ENCODE data around the gene MACROD2. TPM values are rescaled to one million over a fixed set of nuclear protein-coding genes. Genes with fewer than 3 reads are reported as not detected.

Gene MACROD2
- polyA plus RNA-seq, 10 donors = 2.4 to 5.0 (median 3.6) TPM

DNA sequence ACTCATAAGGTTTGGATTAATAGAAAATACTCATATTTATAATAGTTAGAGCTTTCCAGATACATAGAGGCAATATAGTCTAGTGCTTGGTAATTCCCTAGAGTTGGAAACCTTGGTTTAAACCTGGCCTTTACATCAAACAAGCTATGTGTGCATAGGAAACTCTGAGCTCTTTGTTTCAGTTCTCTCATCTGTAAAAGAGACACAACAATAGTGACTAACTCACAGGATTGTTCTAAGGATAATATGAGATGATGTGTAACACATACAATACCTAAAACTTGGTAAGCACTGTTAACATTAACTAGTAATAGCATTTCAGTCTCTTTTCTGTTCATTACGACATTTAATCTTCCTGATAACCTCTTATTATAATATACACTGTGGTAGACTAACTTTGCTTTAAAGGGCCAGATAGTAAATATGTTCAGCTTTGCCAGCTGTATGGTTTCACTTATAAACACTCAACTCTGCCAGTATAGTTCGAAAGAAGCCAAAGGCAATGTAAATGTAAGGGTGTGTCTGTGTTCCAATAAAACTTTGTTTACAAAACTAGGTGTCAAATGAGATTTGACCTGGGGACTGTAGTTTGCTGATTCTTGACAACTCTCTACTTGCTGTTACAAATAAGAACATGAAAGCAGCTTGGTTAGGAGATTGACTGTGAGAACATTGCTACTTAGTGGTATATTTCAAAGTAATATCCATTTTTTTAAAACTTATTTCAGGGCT lies 712.7 kb downstream of the MACROD2 start:
- DNase-seq = no peak

- no peak for DNase-seq
These were observed 714.1 kb downstream of the MACROD2 start for GRCh38 chr20:14709439-14709838.

DNA sequence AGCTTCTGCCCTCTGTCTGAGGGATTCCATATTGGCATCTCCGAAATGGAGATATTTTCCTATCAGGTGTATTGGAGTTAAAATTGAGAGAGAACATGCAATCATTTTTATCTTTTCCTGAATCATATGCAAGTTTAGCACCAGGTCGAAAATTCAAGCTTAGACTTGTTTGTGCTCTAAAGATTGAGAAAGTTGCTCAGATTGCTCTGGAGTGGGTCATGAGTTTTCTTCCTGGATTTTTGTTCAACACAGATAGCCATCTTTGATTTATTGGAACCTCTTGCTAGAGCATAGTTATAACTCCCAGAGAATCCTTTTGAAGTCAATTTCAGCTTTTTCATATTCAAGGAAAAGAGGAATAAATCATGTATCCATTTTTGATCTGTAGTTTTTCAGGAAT lies 715.6 kb downstream of the MACROD2 start:
- DNase-seq = no peak

DNA sequence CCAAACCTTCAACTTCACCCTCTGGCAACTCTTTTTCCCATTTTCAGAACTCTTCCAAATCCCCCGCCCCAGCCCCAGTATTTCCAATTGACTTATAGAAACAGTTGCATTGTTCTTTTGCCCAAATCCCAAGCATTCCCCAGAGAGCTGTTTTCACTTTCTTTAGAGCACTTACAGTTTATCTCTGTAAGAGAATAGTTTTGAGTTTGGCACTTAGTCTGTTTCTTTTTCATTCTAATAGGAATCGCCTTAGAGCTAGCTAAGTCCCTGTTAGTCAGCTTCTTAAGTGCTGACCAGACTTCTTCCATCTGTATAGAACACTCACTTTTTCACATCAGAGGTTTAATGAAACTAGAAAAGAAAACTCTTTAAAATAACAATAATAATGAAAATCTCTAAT lies 716.3 kb downstream of the MACROD2 start:
- peak in 1 of 3 donors; percentile 20 for DNase-seq

DNA sequence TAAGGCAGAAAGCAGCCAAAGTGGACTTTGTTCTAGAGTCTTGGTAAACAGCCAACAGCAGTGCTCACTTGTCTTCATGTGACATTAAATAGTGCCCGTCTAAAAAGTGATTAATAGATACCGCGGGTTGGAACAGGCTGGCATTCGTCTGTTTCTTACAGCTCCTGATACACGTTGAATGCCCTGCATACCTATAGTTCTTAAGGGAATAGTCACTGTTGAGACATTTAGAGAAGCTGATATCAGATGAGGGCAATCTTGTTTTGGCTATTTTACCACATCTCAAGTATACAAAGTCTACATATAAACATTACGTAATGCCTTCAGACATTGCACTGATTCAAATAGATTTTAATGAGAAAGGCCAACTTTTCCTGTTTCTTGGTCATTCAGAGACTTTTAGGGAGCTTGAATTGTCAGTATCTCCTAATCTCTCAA lies 717.0 kb downstream of the MACROD2 start:
- peak in 1 of 3 donors; percentile 19 for DNase-seq

GRCh38 chr20:14715400-14715799 lies 720.1 kb downstream of the MACROD2 start:
- no peak for DNase-seq

DNA sequence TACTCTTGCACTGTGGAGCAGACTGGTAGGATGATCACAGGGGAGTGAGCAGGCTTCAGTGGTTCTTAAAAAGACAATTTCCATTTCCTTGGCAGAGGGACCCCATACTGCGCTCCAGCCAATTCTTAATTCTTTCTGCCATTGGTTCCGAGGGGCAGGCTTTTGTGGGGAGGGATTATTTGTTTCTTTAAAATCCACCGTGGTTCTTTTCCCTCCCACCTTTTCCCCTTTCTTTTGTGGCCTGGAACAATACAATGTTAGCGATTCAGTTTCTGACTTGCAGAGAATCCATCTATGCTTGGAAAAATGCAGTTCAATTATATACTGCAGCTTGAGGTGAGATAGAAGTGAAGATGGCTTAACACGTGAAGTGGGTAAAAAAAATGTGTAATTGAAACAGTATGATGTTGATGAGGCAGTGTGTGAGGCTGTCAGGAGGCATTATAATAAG lies 721.1 kb downstream of the MACROD2 start:
- no peak for DNase-seq

- DNase-seq = no peak
These were observed 722.1 kb downstream of the MACROD2 start for GRCh38 chr20:14717134-14717999.

GRCh38 chr20:14720251-14720650 lies 724.9 kb downstream of the MACROD2 start:
- DNase-seq = no peak

GRCh38 chr20:14721926-14722452 lies 726.7 kb downstream of the MACROD2 start:
- DNase-seq = no peak

- no peak for DNase-seq
These were observed 728.3 kb downstream of the MACROD2 start for GRCh38 chr20:14723614-14724013.

GRCh38 chr20:14724036-14724435 lies 728.7 kb downstream of the MACROD2 start:
- DNase-seq = no peak

- peak; percentile 7 to 55 (median 22) for DNase-seq
These were observed 729.2 kb downstream of the MACROD2 start for GRCh38 chr20:14724468-14724867.

GRCh38 chr20:14726591-14726990 lies 731.3 kb downstream of the MACROD2 start:
- DNase-seq = peak in 1 of 3 donors; percentile 28

- DNase-seq = peak in 2 of 3 donors; percentile 29 to 46
These were observed 732.3 kb downstream of the MACROD2 start for GRCh38 chr20:14727485-14728150.

DNA sequence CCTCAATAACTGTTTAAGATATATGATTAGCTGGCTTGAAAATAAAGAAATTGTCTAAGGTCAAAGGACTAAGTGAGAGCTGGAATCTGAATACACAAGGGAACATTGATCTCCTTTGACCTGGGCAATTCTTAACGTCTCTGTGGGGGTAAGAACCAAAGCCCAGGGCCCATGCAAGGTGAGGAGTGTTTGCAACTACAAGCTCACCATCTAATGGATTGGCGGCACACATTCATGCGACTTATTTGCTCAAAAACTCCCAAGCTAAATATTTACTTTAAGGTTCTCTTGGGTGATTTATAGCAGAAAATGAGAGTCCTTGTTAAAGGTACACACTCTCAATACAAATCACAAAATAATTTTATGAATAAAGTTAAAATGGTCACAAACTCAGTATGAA lies 734.1 kb downstream of the MACROD2 start:
- DNase-seq = no peak

- DNase-seq = no peak
These were observed 737.0 kb downstream of the MACROD2 start for GRCh38 chr20:14732343-14732742.

DNA sequence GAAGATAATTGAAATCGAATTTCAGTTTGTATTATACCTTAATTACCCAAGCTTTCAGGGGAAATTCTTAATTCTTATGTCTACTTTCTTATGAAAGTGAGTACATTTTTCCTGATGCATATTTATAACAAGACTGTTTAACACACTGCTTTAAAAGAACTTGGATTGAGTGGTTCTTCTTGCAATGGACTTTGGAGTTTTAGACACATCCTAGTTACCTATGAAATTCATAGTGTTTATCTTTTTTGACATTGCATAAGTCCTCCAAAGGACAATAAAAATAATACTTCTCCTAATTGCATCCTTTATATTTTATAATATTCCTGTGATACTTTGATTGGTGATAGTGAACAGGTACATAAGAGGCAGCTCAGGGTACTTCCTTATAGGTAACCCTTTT lies 737.7 kb downstream of the MACROD2 start:
- DNase-seq = no peak

DNA sequence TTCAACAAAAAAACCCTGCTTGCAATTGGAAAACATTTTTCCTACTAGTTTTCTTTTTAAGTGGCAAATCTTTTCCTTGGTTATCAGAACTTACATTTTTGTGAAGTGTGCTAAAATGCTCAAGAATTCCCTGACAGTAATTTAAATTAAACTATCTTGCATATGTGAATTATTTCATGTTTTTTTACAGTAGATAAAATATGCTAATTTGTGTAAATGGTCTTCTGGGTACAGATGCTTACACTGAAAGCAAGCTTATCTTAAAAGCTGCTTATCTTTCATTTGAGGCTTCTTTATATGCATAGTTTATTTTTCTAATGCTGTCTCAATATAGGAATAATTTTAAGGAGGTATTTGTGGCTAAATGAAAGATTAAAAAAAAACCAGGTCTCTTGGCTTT lies 745.1 kb downstream of the MACROD2 start:
- DNase-seq = no peak

DNA sequence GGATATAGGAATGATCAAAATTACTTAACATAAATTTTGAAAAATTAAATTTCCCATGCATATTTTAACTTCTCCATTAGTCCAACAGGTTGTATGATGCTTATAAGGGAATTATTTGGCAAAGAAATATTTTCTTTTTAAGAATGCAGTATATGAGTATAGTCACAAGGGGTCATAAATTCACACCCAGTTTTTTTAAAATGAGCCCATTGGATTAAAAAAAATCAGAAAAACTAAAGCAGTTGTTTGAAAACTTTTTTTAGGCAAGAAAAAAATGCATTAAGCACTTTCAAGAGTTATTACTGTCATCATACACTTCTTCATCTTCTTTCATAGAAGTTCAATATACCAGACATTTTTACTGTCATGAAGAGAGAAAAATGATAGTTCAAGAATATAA lies 746.3 kb downstream of the MACROD2 start:
- no peak for DNase-seq

- no peak for DNase-seq
These were observed 749.4 kb downstream of the MACROD2 start for GRCh38 chr20:14744723-14745122.

DNA sequence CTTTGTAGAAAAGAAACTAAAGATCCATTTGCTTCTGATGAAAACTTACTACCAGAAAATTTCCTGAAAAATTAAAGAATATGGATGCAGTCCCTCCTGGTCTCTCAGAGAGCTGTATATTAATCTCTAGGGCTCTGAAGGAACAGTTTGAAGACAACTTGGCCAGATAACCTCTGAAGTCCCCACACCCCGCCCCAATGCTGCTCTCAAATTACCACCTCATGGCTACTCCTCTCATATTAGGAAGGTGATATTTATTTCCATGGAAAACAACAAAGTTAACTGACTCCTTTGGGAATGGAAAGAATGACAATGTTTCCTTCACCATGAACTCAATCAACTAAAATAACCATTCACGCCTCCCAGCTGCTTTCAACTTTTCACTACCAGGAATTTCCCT lies 750.5 kb downstream of the MACROD2 start:
- DNase-seq = no peak

Data from muscle of back (tissue), 11 donors.